IPS-18a (cell line): ENCODE measurements around the gene ADAP1.

Experiments used
- H3K27ac ChIP-seq: one replicate; pipeline ENCODE4 v1.5.1; 2013; ENCODE audit warnings: low read length
- H3K27me3 ChIP-seq: one replicate; pipeline ENCODE4 v1.6.1; 2013; ENCODE audit warnings: mild to moderate bottlenecking, low read length; ENCODE audit not compliant: control insufficient read depth, insufficient read depth
- H3K36me3 ChIP-seq: one replicate; pipeline ENCODE4 v1.6.1; 2013; ENCODE audit warnings: low read depth, low read length; ENCODE audit not compliant: control insufficient read depth
- H3K4me1 ChIP-seq: one replicate; pipeline ENCODE4 v1.6.1; 2013; ENCODE audit warnings: low read depth, low read length; ENCODE audit not compliant: control insufficient read depth
- H3K4me3 ChIP-seq: one replicate; pipeline ENCODE4 v1.5.1; 2013; ENCODE audit warnings: low read length
- H3K9ac ChIP-seq: one replicate; pipeline ENCODE4 v1.6.1; 2013; ENCODE audit warnings: mild to moderate bottlenecking, low read length, moderate library complexity
- H3K9me3 ChIP-seq: one replicate; pipeline ENCODE4 v1.6.1; 2013; ENCODE audit warnings: low read depth, low read length; ENCODE audit not compliant: control insufficient read depth

ADAP1 gene

DNA sequence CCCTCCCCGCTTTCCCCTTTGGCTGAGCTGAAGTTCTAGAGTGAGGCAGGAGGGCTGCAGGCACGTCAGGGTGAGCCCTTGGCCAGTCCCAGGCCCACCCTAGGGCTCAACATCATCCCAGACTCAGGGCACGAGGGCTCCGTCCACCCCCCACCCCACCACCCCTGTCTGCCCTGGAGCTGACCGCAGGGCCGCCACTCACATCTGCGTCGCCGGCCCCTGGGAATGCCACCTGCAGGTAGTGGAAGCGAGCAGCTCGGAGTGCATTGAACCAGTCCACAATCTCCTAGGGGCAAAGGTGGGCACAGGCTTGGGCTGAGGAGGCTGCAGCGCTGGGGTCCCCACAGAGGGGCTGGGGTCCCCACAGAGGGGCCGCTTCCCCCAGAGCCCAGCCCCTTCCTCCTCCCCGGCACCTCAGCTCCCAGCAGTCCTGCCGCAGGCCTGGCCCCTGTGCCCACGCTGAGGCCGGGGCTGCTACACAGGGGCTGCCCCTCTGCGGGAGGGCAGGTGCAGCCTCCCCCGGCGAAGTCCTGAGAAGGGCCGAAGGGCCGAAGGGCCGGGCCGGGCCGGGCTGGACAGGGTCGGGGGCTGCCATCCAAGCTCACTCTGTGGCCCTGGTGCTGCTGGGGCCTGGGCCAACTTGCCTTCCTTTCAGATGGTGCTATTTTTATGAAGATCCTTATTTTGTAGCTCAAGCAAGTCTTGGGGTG lies 54.0 kb downstream of the ADAP1 start:
- Histone ChIP-seq H3K9ac (no peak overlapping the region), H3K27ac (no peak overlapping the region), H3K36me3 (peaks cover 17% of the 10 kb centered on the region), H3K4me3 (no peak overlapping the region), H3K27me3 (peaks cover 12% of the 10 kb centered on the region), H3K4me1 (no peaks in the 10 kb centered on the region), H3K9me3 (no peaks in the 10 kb centered on the region)

DNA sequence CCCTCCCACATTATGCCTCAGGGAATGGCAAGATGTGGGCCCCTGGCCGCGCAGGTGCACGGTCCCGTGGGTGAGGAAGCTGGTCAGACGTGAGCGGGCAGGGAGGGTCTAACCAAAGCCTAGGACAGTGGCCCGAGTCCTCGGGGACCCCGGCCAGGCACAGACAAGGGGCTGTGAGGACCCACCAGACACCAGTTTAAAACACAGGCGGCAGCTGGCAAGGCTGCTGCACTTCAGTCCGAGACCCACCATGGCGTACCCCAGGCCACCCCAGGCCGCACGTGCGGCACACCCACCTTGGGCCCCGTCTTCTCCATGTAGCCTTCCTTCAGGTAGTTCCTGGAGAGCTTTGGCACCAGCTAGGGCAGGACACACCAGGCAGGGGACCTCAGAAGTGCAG lies 54.7 kb downstream of the ADAP1 start:
- H3K9me3 ChIP-seq: no peaks in the 10 kb centered on the region
- no peak overlapping the region for H3K27ac ChIP-seq
- H3K27me3 ChIP-seq: peaks cover 6% of the 10 kb centered on the region
- H3K36me3 ChIP-seq: peaks cover 23% of the 10 kb centered on the region
- H3K4me1 ChIP-seq: no peaks in the 10 kb centered on the region
- H3K9ac ChIP-seq: no peak overlapping the region
- H3K4me3 ChIP-seq: no peak overlapping the region

DNA sequence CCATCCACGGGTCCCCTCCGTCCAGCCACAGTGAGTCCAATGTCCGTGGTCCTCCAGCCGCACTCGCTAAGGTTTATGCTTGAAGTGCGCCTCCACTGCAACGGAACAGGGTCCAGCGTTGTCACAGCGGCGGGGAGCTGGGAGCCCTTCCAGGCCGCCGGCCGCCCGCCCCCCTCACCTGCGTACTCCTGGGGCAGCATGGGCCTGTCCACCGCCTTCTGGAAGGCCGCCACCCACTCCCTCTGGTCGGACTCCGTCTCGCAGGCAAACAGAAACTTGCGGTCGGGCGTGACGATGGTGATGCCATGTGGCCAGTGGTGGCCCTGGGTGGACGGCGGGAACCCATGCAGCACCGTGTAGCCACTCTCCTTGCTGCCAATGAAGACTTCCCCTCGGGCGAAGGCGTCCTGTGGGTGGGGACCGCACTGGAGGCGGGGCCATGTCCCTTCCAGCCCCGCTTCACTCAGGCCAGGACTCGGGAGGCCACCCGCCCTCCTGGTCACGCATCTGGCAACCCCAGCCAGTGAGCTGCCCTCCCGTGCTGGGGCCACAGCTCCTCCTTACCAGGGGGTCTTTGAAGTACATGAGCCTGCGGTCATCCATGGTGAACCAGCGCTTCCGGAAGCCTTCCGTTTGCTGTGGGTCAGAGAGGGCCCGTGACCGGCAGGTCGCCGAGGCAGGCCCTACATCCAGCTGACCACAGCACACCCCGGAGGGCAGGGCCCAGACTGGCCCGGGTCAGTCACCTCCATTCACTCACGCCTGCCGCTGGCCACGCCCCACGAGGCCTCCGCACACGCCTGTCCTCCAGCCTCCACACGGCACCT lies 55.4 kb downstream of the ADAP1 start:
- Histone ChIP-seq H3K4me1 (no peaks in the 10 kb centered on the region), H3K9ac (no peak overlapping the region), H3K27me3 (no peaks in the 10 kb centered on the region), H3K4me3 (no peak overlapping the region), H3K27ac (no peak overlapping the region), H3K36me3 (peaks cover 25% of the 10 kb centered on the region), H3K9me3 (no peaks in the 10 kb centered on the region)

DNA sequence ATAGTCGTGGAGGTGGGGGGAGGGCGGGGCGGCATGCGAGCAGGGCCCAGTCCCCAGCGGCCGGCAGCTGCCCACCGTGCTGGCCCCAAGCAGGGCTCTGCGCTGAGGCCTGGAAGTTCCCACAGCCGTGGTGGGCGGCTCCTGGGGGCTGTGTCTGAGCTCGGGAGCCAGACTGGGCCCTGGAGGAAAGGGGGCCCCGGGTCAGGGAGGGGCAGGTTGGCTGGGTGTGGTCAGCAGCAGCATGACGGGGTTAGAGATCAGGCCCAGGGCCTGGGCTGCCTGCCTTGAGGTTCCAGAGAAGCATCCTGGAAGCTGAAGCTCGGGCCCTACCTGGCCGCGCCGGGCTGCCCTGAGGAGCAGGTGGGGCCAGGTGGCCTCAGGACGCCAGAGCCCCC lies 56.0 kb downstream of the ADAP1 start:
- Histone ChIP-seq H3K9ac (no peak overlapping the region), H3K9me3 (no peaks in the 10 kb centered on the region), H3K4me1 (no peaks in the 10 kb centered on the region), H3K36me3 (peaks cover 31% of the 10 kb centered on the region), H3K27ac (no peak overlapping the region), H3K4me3 (no peak overlapping the region), H3K27me3 (no peaks in the 10 kb centered on the region)

DNA sequence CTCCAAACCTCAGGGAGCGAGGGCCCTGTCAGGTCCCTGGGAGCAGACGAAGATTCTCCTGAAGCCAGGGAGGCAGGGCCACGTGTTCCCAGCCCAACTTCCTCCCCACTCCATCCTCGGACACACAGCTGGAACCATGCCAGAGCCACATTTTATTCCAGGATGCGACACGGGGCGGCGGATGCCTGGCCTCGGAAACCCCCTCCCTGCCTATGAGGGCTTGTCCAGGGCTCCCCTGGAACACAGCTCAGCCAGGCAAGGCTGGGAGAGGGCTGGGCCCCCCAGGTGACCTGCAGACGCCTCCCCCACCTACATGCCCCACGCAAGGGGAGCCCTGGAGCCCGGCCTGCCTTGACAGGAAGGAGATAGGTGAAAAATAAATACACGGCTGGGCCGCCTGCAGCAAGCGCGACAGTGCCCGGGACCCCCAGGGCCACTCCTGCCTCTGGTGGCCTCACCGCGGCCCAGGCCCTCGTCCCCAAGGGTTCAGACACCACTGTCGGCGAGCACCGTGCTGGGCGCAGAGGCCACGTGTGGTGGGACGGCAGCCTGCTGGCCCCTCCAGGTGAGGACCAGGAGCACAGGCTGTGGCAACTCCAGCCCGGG lies 56.6 kb downstream of the ADAP1 start:
- no peaks in the 10 kb centered on the region for H3K9me3 ChIP-seq
- no peak overlapping the region for H3K9ac ChIP-seq
- peaks cover 33% of the 10 kb centered on the region for H3K36me3 ChIP-seq
- H3K27ac ChIP-seq: no peak overlapping the region
- no peaks in the 10 kb centered on the region for H3K4me1 ChIP-seq
- no peaks in the 10 kb centered on the region for H3K27me3 ChIP-seq
- no peak overlapping the region for H3K4me3 ChIP-seq

DNA sequence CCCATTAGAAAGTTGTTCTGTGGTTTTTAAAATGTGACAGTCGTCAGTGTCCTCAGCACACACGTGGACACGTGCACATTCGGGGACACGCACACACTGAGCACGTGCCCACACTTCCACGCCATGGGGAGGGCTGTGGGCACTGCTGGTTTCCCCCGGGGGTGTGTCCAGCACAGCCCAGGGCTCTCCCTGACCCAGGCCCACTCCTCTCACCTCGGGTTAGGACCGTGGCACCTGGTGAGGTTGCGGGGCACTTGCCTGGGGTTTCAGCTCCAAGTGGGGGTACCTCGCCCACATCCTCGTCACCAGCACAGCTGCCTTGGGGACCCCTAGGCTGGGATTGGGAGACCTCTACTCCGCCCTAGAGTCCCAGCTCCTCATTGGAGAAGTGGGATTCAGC lies 57.4 kb downstream of the ADAP1 start:
- no peak overlapping the region for H3K27ac ChIP-seq
- H3K9me3 ChIP-seq: no peaks in the 10 kb centered on the region
- H3K27me3 ChIP-seq: no peaks in the 10 kb centered on the region
- H3K4me3 ChIP-seq: no peak overlapping the region
- no peaks in the 10 kb centered on the region for H3K4me1 ChIP-seq
- peaks cover 40% of the 10 kb centered on the region for H3K36me3 ChIP-seq
- no peak overlapping the region for H3K9ac ChIP-seq

DNA sequence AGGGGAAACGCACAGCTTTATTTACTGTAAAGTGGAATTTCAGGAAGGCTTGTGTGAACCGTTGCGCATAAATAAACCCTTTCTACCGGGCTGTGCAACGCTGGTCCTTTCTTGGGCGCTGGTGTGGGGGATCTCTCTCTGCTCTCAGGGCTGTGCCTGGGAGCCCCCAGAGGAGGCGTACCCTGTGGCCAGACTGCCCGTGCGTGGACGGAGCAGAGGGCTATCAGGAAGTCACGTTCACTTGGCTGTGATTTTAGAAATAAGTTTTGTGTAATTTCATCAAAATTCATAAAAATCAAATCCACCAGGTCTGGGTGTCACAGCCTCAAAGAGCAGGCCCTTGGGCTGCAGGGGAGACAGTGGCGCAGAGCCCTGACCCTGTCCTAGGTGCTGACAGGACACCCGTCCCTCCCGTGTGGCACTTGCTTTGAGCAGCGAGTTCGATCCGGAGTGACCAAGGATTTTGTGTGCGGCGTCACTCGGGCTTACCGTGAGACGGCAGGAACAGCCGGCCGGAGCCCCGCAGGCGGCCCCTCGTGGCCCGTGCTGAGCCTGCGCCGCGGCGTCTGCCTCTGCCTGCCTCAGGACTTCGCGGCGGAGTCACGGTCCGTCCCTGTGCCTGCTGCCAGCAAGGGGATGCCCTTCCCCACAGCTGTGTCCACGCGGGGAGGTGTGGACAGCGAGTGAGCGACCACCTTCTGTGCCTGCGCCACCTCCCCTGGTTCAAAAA lies 58.0 kb downstream of the ADAP1 start:
- no peak overlapping the region for H3K4me3 ChIP-seq
- H3K9ac ChIP-seq: no peak overlapping the region
- H3K27me3 ChIP-seq: no peaks in the 10 kb centered on the region
- H3K9me3 ChIP-seq: no peaks in the 10 kb centered on the region
- H3K36me3 ChIP-seq: peaks cover 46% of the 10 kb centered on the region
- no peak overlapping the region for H3K27ac ChIP-seq
- no peaks in the 10 kb centered on the region for H3K4me1 ChIP-seq

DNA sequence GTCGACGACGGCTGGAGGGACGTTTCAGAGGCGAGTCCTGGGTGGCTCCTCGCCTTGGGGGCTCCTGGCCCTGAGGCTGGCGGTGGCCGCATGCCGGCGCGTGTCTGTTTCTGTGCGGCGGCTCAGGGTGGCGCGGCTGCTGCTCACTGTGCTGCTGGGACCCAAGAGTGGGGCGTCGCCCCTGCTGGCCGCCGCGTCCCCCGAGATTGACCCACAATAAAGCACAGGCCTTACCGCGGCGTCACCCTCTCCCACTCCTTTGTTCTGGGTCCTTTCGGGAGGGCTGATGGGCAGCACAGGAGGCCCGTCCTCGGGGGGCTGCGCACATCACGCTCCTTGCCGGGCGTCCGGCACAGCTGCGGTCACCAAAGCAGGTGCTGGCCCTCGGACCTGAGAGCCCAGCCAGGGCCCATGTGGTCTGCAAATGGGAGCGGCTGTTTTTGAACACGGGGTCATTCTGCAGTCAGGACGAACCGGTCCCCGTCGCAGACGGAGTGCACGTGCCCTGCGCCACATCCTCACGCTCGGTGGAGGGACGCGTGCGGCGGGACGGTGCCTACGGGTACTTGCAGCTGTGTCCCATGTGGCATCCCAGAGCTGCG lies 58.9 kb downstream of the ADAP1 start:
- Histone ChIP-seq H3K36me3 (peaks cover 55% of the 10 kb centered on the region), H3K4me1 (no peaks in the 10 kb centered on the region), H3K27me3 (no peaks in the 10 kb centered on the region), H3K4me3 (no peak overlapping the region), H3K9me3 (no peaks in the 10 kb centered on the region), H3K9ac (no peak overlapping the region), H3K27ac (no peak overlapping the region)

DNA sequence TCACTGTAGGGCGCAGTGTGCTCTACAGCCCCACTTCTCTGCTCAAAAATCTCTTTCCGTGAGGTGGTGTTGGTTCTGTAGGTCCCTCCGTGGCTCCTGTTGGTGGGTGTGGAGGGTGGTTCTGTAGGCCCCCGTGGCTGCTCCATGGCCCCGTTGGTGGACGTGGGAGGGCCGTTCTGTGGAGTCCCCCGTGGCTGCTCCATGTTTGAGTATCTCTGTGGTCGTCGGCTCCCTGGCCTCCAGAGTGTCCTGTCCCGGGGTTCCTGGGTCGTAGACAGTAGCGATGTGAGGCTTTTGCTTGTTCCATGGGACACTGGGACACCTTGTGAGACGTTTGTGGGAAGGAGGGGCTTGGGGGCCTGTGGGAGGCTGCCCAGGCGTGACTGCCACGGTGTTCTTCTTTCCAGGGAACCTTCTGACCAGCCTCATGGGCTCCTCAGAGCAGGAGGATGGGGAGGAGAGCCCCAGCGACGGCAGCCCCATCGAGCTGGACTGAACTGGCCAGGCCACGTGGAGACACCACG lies 59.5 kb downstream of the ADAP1 start:
- Histone ChIP-seq H3K36me3 (peaks cover 59% of the 10 kb centered on the region), H3K27ac (no peak overlapping the region), H3K27me3 (no peaks in the 10 kb centered on the region), H3K4me3 (no peak overlapping the region), H3K9me3 (no peaks in the 10 kb centered on the region), H3K4me1 (no peaks in the 10 kb centered on the region), H3K9ac (no peak overlapping the region)

DNA sequence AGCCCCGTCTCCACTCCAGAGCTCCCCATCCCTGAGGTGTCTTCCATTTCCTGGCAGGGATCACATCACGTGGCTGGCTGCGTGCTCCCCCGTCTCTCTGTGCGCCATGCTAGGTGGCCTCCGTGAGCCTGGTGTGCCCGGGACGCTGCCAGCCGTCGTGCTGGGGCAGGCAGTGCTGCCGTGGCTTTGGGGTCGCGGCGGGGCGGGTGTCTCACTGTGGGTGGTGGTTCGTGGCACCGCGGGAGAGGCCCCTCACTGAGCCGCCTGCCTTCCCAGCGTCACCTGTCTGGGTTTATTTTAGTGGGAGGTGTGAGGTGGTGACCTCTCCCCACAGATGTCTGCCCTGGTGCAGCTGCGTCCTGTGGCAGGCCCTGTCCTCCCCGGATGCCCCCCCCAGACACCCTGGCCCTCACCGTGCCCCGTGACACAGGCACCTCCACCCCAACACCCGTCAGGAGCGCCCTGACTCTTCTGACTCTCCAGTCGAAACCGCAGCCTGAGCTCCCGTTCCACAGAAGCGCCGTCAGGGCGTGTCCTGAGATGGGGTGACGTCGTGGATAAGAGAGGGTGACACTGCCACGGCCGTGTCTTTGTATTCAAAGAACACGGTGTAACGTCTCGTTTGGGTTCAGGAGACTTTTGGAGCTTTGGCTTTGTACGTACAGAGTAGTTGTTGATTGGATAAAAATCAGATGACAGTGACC lies 60.2 kb downstream of the ADAP1 start:
- Histone ChIP-seq H3K9ac (no peak overlapping the region), H3K27me3 (no peaks in the 10 kb centered on the region), H3K27ac (no peak overlapping the region), H3K4me1 (no peaks in the 10 kb centered on the region), H3K36me3 (peaks cover 59% of the 10 kb centered on the region), H3K9me3 (no peaks in the 10 kb centered on the region), H3K4me3 (no peak overlapping the region)
